ENCODE data around the gene FRAS1.

- TF ChIP-seq ZNF224 (CRISPR knock-in tag; IDR thresholded peaks at IDR 0.05), result no peak
- no peak for TF ChIP-seq ZHX1 (conservative IDR thresholded peaks at IDR 0.05; ENCODE audit: low read length)
- no peak for TF ChIP-seq PRPF4 (IDR thresholded peaks at IDR 0.05; ENCODE audit: insufficient read depth, low read depth, low read length, poor library complexity, severe bottlenecking)
- no peak for TF ChIP-seq TBP (optimal IDR thresholded peaks at IDR 0.05; ENCODE audit: low read depth, low read length)
- TF ChIP-seq SRSF1 (IDR thresholded peaks at IDR 0.05; ENCODE audit: low read depth, low read length), result no peak
- no peak for TF ChIP-seq SP2 (IDR thresholded peaks at IDR 0.05; ENCODE audit: extremely low read depth, low read depth, low read length, poor library complexity, severe bottlenecking)
- TF ChIP-seq MAX (CRISPR knock-in tag; IDR thresholded peaks at IDR 0.05), result no peak
- no peak for TF ChIP-seq ZNF740 (CRISPR knock-in tag; IDR thresholded peaks at IDR 0.05)
- no peak for TF ChIP-seq ZNF740 (tag; IDR thresholded peaks at IDR 0.05)
- TF ChIP-seq ZNF143 (CRISPR knock-in tag; IDR thresholded peaks at IDR 0.05), result no peak
- TF ChIP-seq SMC3 (conservative IDR thresholded peaks at IDR 0.05; ENCODE audit: insufficient read depth, low read depth, low read length), result no peak
These were observed 150.4 kb downstream of the FRAS1 start for GRCh38 chr4:78207541-78207940.
